ENCODE results near the gene TOM1L2. TPM values are rescaled to one million over a fixed set of nuclear protein-coding genes. Genes with fewer than 3 reads are reported as not detected.

The TOM1L2 gene
- total RNA-seq, 6 experiments from 2014 or later = 92.1 to 144 (median 101) TPM

GRCh38 chr17:17849147-17849820 lies 122.9 kb downstream of the TOM1L2 start:
- Mint-ChIP-seq H3K36me3 (ENCODE audit: low read depth) (peaks cover 17% of the 10 kb centered on the region; the same call in 1 of the 2 replicates), H3K27ac (peak overlapping the region; percentile 61), H3K9me3 (no peaks in the 10 kb centered on the region), H3K4me3 (no peak overlapping the region), H3K27me3 (ENCODE audit: insufficient read depth) (peaks cover 21% of the 10 kb centered on the region), H3K4me1 (ENCODE audit: low read depth) (peaks cover 29% of the 10 kb centered on the region)
- no peak for TF ChIP-seq CTCF (IDR thresholded peaks at IDR 0.05)
- DNase-seq = peak; percentile 18

GRCh38 chr17:17848311-17849082 lies 123.7 kb downstream of the TOM1L2 start:
- no peak for DNase-seq
- H3K4me1 Mint-ChIP-seq (ENCODE audit: low read depth) = peaks cover 21% of the 10 kb centered on the region
- H3K36me3 Mint-ChIP-seq (ENCODE audit: low read depth) = peaks cover 15% of the 10 kb centered on the region; the same call in 1 of the 2 replicates
- H3K4me3 Mint-ChIP-seq = no peak overlapping the region
- peaks cover 21% of the 10 kb centered on the region for H3K27me3 Mint-ChIP-seq (ENCODE audit: insufficient read depth)
- no peaks in the 10 kb centered on the region for H3K9me3 Mint-ChIP-seq
- no peak for TF ChIP-seq CTCF (IDR thresholded peaks at IDR 0.05)
- no peak overlapping the region for H3K27ac Mint-ChIP-seq

GRCh38 chr17:17847726-17848125 lies 124.5 kb downstream of the TOM1L2 start:
- peaks cover 19% of the 10 kb centered on the region for H3K4me1 Mint-ChIP-seq (ENCODE audit: low read depth)
- no peak for DNase-seq
- TF ChIP-seq CTCF (IDR thresholded peaks at IDR 0.05) = no peak
- no peak overlapping the region for H3K27ac Mint-ChIP-seq
- peaks cover 21% of the 10 kb centered on the region for H3K27me3 Mint-ChIP-seq (ENCODE audit: insufficient read depth)
- H3K9me3 Mint-ChIP-seq = no peaks in the 10 kb centered on the region
- no peak overlapping the region for H3K4me3 Mint-ChIP-seq
- peaks cover 13% of the 10 kb centered on the region; the same call in 1 of the 2 replicates for H3K36me3 Mint-ChIP-seq (ENCODE audit: low read depth)

- Mint-ChIP-seq H3K36me3 (ENCODE audit: low read depth) (peaks cover 11% of the 10 kb centered on the region; the same call in 1 of the 2 replicates), H3K27ac (no peak overlapping the region), H3K27me3 (ENCODE audit: insufficient read depth) (peaks cover 22% of the 10 kb centered on the region), H3K4me3 (no peak overlapping the region), H3K4me1 (ENCODE audit: low read depth) (peaks cover 19% of the 10 kb centered on the region), H3K9me3 (no peaks in the 10 kb centered on the region)
- DNase-seq = no peak
- no peak for TF ChIP-seq CTCF (IDR thresholded peaks at IDR 0.05)
These were observed 125.0 kb downstream of the TOM1L2 start for GRCh38 chr17:17847118-17847689.

GRCh38 chr17:17846645-17847044 lies 125.6 kb downstream of the TOM1L2 start:
- no peak for TF ChIP-seq CTCF (IDR thresholded peaks at IDR 0.05)
- Mint-ChIP-seq H3K36me3 (ENCODE audit: low read depth) (peaks cover 7% of the 10 kb centered on the region; the same call in 1 of the 2 replicates), H3K4me3 (no peak overlapping the region), H3K9me3 (no peaks in the 10 kb centered on the region), H3K27ac (no peak overlapping the region), H3K4me1 (ENCODE audit: low read depth) (peaks cover 20% of the 10 kb centered on the region), H3K27me3 (ENCODE audit: insufficient read depth) (peaks cover 24% of the 10 kb centered on the region)
- DNase-seq = no peak
